ENCODE results near the gene TEAD2.

DNA sequence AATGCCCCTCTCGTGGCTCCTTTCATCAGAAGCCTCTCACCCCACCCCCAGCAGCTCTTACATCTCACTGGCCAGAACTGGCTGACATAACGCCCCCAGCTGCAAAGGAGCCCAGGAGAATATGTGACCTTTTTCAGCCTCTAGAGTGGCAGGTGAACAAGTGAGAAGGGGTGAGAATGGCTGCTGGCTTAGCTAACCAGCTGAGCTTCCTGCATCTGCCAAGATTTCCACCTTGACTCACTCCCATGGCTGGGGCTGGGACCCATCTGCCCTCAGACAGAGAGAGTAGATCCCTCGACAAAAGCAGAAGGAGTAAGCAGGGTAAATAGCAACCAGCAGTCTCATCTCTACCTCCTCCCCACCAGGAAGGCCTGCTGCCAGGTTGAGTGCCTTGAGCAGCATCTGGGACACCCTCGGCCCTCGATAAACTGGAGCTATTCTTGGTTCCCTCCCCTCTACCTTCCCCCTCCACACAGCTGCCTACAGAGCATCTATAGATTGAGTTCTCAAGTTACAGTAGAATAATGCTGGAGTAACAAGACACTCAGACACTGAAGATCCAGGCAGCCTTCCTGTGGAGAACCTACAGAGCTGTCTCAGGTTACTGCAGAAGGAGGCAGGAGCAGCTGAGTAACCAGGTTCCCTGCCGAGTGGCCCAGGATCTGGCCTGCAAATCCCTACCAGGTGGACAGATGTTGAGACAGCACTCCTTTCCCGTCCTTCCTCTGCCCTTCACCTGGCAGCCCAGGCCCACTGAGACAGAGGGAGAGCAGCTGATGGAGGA, 41.4 kb upstream of the TEAD2 start:
- no peak for TF ChIP-seq EZH2 (IDR thresholded peaks at IDR 0.05; ENCODE audit: borderline replicate concordance, low read length)
- TF ChIP-seq, protein P1, sequence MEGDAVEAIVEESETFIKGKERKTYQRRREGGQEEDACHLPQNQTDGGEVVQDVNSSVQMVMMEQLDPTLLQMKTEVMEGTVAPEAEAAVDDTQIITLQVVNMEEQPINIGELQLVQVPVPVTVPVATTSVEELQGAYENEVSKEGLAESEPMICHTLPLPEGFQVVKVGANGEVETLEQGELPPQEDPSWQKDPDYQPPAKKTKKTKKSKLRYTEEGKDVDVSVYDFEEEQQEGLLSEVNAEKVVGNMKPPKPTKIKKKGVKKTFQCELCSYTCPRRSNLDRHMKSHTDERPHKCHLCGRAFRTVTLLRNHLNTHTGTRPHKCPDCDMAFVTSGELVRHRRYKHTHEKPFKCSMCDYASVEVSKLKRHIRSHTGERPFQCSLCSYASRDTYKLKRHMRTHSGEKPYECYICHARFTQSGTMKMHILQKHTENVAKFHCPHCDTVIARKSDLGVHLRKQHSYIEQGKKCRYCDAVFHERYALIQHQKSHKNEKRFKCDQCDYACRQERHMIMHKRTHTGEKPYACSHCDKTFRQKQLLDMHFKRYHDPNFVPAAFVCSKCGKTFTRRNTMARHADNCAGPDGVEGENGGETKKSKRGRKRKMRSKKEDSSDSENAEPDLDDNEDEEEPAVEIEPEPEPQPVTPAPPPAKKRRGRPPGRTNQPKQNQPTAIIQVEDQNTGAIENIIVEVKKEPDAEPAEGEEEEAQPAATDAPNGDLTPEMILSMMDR (IDR thresholded peaks at IDR 0.05; ENCODE audit: low read length): no peak
